OCI-LY1 (cell line): ENCODE data around the gene ANKFN1.

Source experiments
- EZH2 ChIP-seq: fragments of 200-600 bp; sonication (generic), shearing (Covaris generic); IDR thresholded peaks from 2 replicates; pipeline ENCODE4 v1.8.0; 2017; ENCODE audit warnings: borderline replicate concordance, mixed run types, mild to moderate bottlenecking, antibody characterized with exemption, low read length, moderate library complexity, mixed read lengths
- TF ChIP-seq, protein P1 (sequence below): fragments of 200-600 bp; sonication (generic), shearing (Covaris generic); IDR thresholded peaks from 2 replicates; pipeline ENCODE4 v1.5.1; 2017; ENCODE audit warnings: mild to moderate bottlenecking, antibody characterized with exemption, low read length, moderate library complexity, mixed read lengths

DNA sequence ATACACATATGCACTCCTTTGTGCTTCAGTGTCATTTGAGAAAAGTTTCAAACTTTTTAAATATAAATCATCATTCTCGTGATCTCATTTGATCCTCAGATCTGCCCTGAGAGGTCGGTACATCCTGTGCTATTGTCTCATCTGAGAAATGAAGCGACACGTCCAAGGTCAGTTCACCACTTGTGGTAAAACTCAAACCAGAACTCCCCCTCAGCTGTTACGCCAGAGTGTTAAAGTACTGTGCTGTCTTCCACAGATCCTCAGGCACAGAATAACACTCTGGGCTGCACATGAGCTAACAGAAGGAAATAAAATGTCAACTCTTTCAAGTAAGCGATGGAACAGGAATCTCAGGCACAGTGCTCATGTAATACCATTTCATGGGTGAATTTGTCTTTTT lies 31.4 kb downstream of the ANKFN1 start:
- TF ChIP-seq, protein P1, sequence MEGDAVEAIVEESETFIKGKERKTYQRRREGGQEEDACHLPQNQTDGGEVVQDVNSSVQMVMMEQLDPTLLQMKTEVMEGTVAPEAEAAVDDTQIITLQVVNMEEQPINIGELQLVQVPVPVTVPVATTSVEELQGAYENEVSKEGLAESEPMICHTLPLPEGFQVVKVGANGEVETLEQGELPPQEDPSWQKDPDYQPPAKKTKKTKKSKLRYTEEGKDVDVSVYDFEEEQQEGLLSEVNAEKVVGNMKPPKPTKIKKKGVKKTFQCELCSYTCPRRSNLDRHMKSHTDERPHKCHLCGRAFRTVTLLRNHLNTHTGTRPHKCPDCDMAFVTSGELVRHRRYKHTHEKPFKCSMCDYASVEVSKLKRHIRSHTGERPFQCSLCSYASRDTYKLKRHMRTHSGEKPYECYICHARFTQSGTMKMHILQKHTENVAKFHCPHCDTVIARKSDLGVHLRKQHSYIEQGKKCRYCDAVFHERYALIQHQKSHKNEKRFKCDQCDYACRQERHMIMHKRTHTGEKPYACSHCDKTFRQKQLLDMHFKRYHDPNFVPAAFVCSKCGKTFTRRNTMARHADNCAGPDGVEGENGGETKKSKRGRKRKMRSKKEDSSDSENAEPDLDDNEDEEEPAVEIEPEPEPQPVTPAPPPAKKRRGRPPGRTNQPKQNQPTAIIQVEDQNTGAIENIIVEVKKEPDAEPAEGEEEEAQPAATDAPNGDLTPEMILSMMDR = no peak
- no peak for TF ChIP-seq EZH2
